Amniotic epithelial cell (primary cell): ENCODE data around the gene DIRAS1.

Experiments
- DNase-seq: peaks from one replicate; pipeline ENCODE4 v3.0.0-alpha.2; 2010; ENCODE audit warnings: low read depth

The DIRAS1 gene, protein sequence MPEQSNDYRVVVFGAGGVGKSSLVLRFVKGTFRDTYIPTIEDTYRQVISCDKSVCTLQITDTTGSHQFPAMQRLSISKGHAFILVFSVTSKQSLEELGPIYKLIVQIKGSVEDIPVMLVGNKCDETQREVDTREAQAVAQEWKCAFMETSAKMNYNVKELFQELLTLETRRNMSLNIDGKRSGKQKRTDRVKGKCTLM

DNA sequence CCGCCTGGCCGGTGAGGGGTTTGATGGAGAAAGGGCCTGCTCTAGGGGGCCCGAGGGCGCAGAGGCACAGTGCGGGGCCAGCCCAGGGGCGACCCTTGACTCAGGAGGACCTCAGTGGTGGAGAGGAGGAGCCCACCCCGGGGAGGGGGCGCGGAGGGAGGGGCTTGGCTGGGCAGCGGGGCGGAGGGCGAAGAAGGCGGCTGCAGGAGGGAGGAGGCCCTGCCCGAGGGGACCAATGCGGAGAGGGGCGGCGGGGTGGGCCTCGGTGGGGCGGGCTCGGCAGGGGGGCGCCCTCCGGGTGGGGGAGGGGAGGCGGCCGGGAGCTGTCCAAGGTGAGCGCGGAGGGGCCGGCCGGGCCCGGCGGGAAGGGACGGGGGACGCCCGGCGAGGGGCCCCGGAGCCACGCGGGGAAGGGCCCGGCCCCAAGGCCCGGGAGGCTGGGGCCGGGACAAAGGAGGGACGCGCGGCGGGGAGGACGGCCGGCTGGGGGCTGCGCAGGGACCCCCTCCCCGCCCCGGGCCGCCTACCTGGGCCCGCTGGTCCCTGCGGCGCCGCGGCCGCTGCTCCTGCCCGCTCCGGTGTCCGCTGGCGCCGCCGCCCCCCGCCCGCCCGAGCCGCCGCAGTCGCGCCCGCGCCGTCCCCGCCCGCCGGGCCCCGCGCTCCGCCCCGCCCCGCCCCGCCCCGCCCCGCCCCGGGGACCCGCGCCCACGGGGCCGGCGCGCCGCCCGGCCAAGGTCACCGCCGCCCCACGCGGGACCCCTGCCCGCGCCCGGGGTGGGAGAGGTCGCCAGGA is at the start of gene DIRAS1:
Gene DIRAS1 (minus strand): TSS at position 596 of the 793 bp plus-strand sequence. CDS start 3,566 bp downstream, outside the sequence.
- DNase-seq = no peak

GRCh38 chr19:2770055-2771013 is 49.2 kb upstream of the DIRAS1 start:
- no peak for DNase-seq

GRCh38 chr19:2769218-2769617 is 48.0 kb upstream of the DIRAS1 start:
- no peak for DNase-seq

- no peak for DNase-seq
These were observed 47.4 kb upstream of the DIRAS1 start for GRCh38 chr19:2768365-2769132.

DNA sequence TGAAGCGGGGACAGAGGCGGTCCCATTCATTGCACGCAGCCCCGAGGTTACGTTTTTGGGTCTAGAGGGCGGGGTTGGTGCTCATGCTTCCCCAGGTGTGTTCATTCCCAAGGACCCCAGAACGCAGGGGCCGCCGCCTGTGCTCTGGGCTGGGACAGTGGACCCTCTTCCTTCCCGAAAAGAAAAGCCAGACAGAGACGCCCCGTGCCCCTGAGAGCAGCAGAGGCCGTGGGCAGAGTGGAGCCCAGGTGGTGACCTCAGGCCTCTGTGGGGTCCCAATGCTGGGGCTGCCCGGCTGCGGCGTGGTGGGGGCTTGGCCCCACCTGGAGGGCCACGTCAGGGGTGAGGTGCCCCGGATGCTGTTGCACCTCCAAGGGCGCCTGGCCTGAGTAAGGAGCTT is 46.5 kb upstream of the DIRAS1 start:
- DNase-seq = no peak

- DNase-seq = no peak
These were observed 45.6 kb upstream of the DIRAS1 start for GRCh38 chr19:2766594-2767372.

GRCh38 chr19:2765376-2765775 is 44.2 kb upstream of the DIRAS1 start:
- DNase-seq = no peak

GRCh38 chr19:2764945-2765344 is 43.8 kb upstream of the DIRAS1 start:
- no peak for DNase-seq

DNA sequence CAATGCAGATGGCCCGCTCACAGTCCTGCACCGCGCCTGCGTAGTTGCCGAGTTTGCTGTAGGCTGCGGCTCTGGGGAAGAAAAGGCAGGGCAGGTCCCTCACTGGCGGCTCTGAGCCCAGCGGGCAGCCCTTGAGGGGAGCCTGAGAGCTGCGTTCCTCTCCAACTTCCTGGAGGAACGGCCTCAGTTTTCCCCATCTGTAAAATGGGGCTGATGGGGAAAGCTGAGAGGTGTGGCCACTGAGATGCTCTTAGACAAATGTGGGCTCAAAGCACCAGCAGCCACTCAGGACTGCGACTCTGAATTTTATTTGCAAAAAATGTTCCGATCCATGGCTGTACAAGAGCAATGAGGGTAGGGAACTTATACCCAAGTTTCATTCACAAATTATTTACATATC is 42.5 kb upstream of the DIRAS1 start:
- no peak for DNase-seq

GRCh38 chr19:2762783-2763496 is 41.8 kb upstream of the DIRAS1 start:
- DNase-seq = no peak

DNA sequence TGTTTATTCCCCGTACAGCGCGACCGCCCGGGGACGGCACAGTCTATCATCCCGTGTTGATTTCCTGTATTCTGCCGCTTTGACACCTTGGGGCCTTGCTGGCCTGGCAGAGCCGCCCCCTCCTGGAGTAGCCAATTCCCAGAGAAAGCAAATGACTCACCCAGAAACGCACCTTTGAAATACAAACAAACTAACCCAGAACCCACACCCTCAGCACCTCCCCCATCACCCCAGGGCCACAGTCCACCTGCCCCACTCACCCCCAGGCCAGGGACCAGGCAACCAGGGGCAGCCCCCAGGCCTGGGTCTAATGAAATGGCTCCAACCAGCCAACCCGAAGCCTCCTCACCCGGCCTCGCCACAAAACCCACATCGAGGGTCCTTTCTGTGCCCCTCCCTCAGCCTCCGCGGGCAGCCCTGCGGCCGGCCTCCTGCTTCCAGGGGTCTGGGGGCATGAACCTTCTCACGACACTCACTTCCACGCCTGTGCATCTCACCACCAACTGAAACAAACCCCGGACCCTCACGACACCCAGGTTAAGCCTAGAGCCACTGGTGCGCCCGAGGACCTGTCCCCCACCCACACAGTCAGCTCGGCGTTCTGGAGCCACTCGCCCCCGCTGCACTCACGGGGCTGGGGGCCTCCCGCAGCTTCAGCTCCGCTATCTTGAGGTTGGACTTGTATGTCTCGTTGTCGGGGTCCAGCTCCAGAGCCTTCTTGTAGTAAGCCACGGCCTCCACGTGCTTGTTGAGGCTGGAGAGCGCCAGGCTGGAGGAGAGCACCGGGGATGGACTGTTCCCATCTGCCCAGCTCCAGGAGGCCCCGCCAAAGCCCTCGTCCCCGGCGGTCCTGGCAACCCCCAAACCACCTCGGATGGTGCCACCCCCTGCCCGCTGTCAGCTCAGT is 41.0 kb upstream of the DIRAS1 start:
- no peak for DNase-seq

DNA sequence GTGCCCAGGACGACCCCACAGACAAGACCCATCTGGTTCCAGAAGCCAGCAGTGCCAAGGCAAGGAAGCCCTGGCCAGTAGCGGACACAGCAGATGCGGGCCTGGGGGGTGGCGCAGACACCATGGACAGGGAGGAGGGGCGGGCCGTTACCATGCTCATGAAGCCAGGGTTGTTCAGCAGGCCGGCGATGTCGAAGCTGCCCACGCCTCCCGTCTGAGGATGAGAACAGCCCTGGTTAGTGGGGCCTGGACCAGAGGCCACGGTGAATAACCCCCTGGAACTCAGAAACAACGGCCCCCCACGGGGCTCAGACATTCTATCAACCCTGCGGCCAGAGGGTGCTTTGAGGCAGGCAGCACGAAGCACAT is 40.1 kb upstream of the DIRAS1 start:
- DNase-seq = no peak

DNA sequence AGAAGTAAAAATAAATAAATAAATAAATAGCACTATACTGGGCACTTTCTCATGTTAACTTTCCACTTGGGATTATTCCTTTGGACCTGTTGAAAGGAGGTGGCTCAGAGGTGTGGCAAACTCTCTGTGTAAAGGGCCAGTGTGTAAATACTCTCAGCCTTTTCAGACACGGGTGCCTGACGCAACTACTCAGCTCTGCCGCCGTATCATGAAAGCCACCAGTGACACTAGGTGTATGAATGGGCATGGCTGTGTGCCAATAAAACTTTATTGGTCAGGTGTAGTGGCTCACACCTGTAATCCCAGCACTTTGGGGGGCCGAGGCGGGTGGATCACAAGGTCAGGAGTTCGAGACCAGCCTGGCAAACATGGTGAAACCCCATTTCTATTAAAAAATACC is 38.8 kb upstream of the DIRAS1 start:
- DNase-seq = no peak

DNA sequence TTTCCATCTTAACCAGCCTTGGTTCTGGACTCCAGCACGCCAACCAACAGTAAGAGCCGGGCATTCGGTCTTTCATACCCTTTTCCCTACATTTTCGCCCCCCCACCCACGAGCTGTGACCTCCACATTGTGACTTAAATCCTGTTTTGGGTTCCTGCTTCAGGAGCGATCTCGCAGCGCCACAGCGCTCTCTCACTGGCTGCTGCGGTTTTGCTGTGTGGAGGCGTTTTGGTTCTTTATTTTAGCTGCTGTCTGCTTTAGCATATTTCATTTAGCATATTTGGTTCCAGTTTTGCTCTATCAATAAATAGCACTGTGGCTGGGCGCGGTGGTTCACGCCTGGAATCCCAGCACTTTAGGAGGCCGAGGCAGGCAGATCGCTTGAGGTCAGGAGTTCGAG is 38.2 kb upstream of the DIRAS1 start:
- DNase-seq = no peak

DNA sequence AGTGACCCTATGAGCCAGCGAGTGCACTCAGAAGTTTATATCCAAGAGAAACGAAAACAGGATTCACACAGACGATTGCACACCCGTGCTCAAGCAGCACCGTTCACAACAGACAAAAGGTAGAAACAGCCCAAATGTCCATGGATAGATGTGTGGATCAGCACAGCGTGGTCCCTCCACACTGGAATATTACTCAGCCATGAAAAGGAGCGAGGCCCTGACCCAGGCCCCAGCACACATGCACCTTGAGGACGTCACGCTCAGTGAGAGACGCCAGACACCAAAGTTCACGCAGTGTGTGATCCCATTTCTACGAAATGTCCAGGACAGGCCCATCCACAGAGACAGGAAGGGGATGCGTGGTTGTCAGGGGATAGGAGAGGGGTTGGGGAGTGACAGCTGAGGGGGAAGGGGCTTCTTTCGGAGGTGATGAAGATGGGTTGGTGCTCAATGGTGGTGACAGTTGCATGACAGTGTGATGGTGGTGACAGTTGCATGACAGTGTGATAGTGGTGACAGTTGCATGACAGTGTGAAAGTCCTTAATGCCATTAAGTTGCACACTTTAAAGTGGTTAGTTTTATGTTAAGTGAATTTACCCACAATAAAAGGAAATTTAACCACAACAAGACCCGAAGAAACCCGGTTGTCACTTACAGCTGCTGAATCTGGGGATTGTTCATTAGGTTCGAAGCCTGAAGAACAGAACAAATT is 37.6 kb upstream of the DIRAS1 start:
- no peak for DNase-seq

DNA sequence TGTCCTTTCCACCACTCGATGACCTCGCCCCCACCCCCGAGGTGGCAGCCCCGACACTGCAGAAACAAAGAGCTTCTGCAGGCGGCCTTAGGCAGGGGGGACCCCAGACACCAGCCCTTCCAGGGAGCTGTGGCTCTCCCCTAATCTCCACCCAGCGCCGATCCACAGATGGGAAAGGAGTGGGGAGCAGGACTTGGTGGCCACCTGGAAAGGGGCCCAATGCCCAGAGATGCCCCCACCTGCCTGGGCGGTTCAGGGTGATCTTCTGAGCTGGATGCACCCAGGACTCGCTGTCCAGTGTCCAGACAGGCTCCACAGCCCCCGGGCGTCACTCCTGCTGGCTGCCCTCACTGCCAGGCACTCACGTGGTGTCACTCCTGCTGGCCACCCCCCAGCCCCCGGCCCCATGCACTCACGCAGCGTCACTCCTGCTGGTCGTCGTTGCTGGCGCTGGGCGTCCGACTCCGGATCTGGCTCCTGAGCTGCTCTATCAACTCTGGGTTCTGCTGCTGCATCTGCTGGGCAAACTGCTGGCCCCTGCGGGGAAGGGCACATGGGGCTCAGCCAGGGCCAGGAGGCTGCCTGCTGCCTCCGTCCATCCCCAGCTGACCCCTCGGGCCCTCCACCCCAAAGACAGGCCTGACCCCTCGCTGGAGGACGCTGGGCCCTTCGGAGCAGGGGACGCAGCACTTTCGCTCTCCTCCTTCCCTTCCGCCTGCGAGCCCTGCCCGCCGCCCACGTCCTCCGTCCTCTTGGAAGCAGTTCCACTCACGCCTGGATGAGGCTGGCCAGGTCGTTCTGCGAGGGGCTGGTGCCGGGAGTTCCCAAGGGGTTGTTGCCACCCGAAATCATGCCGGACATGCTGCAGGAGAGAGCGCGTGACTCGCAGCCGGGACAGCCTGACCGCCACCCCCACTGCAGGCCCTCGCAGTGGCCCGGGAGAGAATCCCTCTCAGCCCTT is 36.0 kb upstream of the DIRAS1 start:
- DNase-seq = no peak

DNA sequence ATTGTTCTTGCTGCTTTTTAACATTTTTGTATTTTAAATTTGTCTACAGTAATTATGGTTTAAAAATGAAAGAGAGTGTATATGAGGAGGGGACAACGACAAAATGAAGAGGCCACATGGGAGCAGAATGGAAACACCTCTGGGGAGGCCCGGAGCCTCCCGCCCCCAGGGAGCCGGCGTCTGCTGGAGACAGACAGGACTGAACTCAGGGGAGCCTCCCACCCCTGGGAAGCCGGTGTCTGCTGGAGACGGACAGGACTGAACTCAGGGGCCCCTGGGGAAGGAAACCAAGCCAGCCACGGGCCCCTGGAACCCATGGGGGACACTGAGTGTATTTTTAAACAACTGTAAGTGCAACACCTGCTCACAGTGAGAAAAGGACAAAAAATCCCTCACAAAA is 35.3 kb upstream of the DIRAS1 start:
- DNase-seq = no peak

GRCh38 chr19:2755811-2756210 is 34.6 kb upstream of the DIRAS1 start:
- no peak for DNase-seq
